PC-9 (cell line): ENCODE results near the gene DHPS. TPM values are rescaled to one million over a fixed set of nuclear protein-coding genes. Genes with fewer than 3 reads are reported as not detected.
A peak's percentile ranks its signal among the peaks of the same experiment; 100 is the strongest.
"Not testable (repeated sequence)": the region's sequence is repeated elsewhere in the genome, so short reads cannot be mapped to it uniquely, and the experiment has no call there.

Experiments used
- BruUV-seq: library from RNA; stranded (reverse); fragments of 400-500 nt; replicated peaks from 2 replicates; lab custom pipeline; 2021; lab: Mats Ljungman, UMichigan
- CTCF ChIA-PET: fragments of 300-600 bp; sonication (Branson Sonifier 250); formaldehyde crosslinking; loops from one replicate; lab custom pipeline; 2022; ENCODE audit warnings: antibody characterized with exemption; lab: Charles Lee
- POLR2A ChIA-PET: fragments of 300-600 bp; sonication (Branson Sonifier 250); formaldehyde crosslinking; loops from one replicate; lab custom pipeline; 2022; ENCODE audit warnings: antibody characterized with exemption; ENCODE audit not compliant: unreplicated experiment; lab: Charles Lee
- DNase-seq, 2 experiments: peaks; one replicate each; pipeline versions ENCODE4 v3.0.0 to v3.0.0-alpha.2; 2015 to 2022; ENCODE audit warnings: mixed read lengths in 1 of 2
- H2AFZ ChIP-seq: fragments of 200-600 bp; sonication (generic); 2 replicates; pipeline ENCODE4 v1.8.1; 2017; ENCODE audit warnings: antibody characterized with exemption
- H3F3A ChIP-seq: fragments of 200-600 bp; sonication (generic); 2 replicates; pipeline ENCODE4 v1.8.1; 2017; ENCODE audit warnings: antibody characterized with exemption, mild to moderate bottlenecking, low read depth; ENCODE audit not compliant: insufficient read depth
- H3K27ac ChIP-seq: fragments of 200-600 bp; sonication (generic); 2 replicates; pipeline ENCODE4 v1.6.1; 2016; ENCODE audit warnings: mixed run types
- H3K27me3 ChIP-seq: fragments of 200-600 bp; sonication (generic); 2 replicates; pipeline ENCODE4 v1.6.1; 2016; ENCODE audit warnings: low read depth, mixed run types; ENCODE audit not compliant: insufficient read depth
- H3K36me3 ChIP-seq: fragments of 200-600 bp; sonication (generic); 2 replicates; pipeline ENCODE4 v1.6.1; 2016; ENCODE audit warnings: low read depth, mixed run types
- H3K4me1 ChIP-seq: fragments of 200-600 bp; sonication (generic); replicated peaks from 2 replicates; pipeline ENCODE4 v1.6.1; 2016; ENCODE audit warnings: mixed run types; ENCODE audit not compliant: insufficient read depth
- H3K4me2 ChIP-seq: fragments of 200-600 bp; sonication (generic); 2 replicates; pipeline ENCODE4 v1.6.1; 2017; ENCODE audit warnings: mixed run types
- H3K4me3 ChIP-seq: fragments of 200-600 bp; sonication (generic); 2 replicates; pipeline ENCODE4 v1.6.1; 2016; ENCODE audit warnings: mixed run types
- H3K79me2 ChIP-seq: fragments of 200-600 bp; sonication (generic); 2 replicates; pipeline ENCODE4 v1.6.1; 2017; ENCODE audit warnings: low read depth, mixed run types
- H3K9me2 ChIP-seq: fragments of 200-600 bp; sonication (generic); 2 replicates; pipeline ENCODE4 v1.8.1; 2017; ENCODE audit warnings: mild to moderate bottlenecking; ENCODE audit not compliant: insufficient read depth
- H3K9me3 ChIP-seq: fragments of 200-600 bp; sonication (generic); 2 replicates; pipeline ENCODE4 v1.8.1; 2016; ENCODE audit warnings: low read depth; ENCODE audit not compliant: insufficient read depth
- H4K20me1 ChIP-seq: fragments of 200-600 bp; sonication (generic); 2 replicates; pipeline ENCODE4 v1.8.1; 2017; ENCODE audit not compliant: insufficient read depth
- CTCF ChIP-seq: fragments of 200-600 bp; sonication (generic); conservative IDR thresholded peaks from 2 replicates; pipeline ENCODE4 v1.6.1; 2017; ENCODE audit warnings: mixed run types, antibody characterized with exemption, mild to moderate bottlenecking, moderate library complexity
- EZH2 ChIP-seq: fragments of 200-600 bp; sonication (generic); IDR thresholded peaks from 2 replicates; pipeline ENCODE4 v1.8.0; 2017; ENCODE audit warnings: antibody characterized with exemption, low read depth
- intact Hi-C: fragments of 100-400 bp; cut with micrococcal nuclease; formaldehyde crosslinking; loops from one replicate; pipeline ENCODE4 v1.10.0; 2022; ENCODE audit not compliant: unreplicated experiment
- total RNA-seq: library from RNA; stranded (reverse); gene quantifications from 2 replicates; pipeline ENCODE4 v1.2.3, GENCODE V29; 2021

DHPS gene
- total RNA-seq, 1 experiment from 2014 or later, result 106 TPM

- H3K9me3 ChIP-seq, result no peaks in the 10 kb centered on the region
- H3K27me3 ChIP-seq, result no peaks in the 10 kb centered on the region
- no TSS peak for BruUV-seq
- H3K27ac ChIP-seq, result no peak overlapping the region
- H3F3A ChIP-seq, result no peaks in the 10 kb centered on the region; the same call in 1 of the 2 replicates
- H3K79me2 ChIP-seq, result no peaks in the 10 kb centered on the region
- CTCF ChIA-PET, result no interaction called here
- H3K9me2 ChIP-seq, result no peaks in the 10 kb centered on the region
- intact Hi-C loops, result no loop called here
- no peaks in the 10 kb centered on the region for H4K20me1 ChIP-seq
- H3K36me3 ChIP-seq, result no peaks in the 10 kb centered on the region
- POLR2A ChIA-PET, result no interaction called here
- H2AFZ ChIP-seq, result no peak overlapping the region
- H3K4me3 ChIP-seq, result no peak overlapping the region
- TF ChIP-seq EZH2, result no peak
- no peak for TF ChIP-seq CTCF
- peak in 1 of 2 experiments; percentile 13 for DNase-seq
- no peak overlapping the region for H3K4me2 ChIP-seq
- H3K4me1 ChIP-seq, result no peaks in the 10 kb centered on the region
Observed at GRCh38 chr19:12647490-12648071, 34.1 kb downstream of the DHPS start.

GRCh38 chr19:12647047-12647446, 34.6 kb downstream of the DHPS start:
- H4K20me1 ChIP-seq, result no peaks in the 10 kb centered on the region
- TF ChIP-seq EZH2 (no peak), CTCF (no peak)
- no peaks in the 10 kb centered on the region for H3K36me3 ChIP-seq
- H3K27me3 ChIP-seq, result no peaks in the 10 kb centered on the region
- DNase-seq, result no peak
- H3K9me3 ChIP-seq, result no peaks in the 10 kb centered on the region
- ChIA-PET CTCF (no interaction called here), POLR2A (no interaction called here)
- no peaks in the 10 kb centered on the region for H3K79me2 ChIP-seq
- H2AFZ ChIP-seq, result no peak overlapping the region
- BruUV-seq, result no TSS peak
- intact Hi-C loops, result no loop called here
- H3K4me1 ChIP-seq, result no peaks in the 10 kb centered on the region
- H3K4me2 ChIP-seq, result no peak overlapping the region
- H3K4me3 ChIP-seq, result no peak overlapping the region
- H3K9me2 ChIP-seq, result no peaks in the 10 kb centered on the region
- no peak overlapping the region for H3K27ac ChIP-seq
- no peaks in the 10 kb centered on the region; the same call in 1 of the 2 replicates for H3F3A ChIP-seq

DNA sequence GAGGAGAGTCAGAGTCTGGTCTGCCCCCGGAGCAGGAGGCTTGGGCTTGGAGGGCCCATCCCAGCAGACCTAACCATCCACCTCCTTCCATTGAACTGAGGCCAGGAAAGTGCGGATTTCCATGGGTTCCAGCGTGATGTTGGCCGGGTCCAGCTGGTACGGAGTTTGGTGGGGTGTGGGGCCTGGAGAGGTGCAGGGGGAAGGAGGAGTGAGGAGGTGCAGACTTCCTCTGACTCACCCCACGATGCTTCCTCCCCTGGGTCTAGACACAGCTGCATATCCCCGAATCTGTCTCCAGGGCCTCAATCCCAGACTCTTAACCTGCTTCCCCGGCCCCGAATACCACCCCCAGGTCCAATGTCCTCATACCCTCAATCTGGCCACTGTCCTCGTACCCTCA, 35.1 kb downstream of the DHPS start:
- Histone ChIP-seq H3K4me3 (no peak overlapping the region), H3K27me3 (no peaks in the 10 kb centered on the region), H3K9me2 (no peaks in the 10 kb centered on the region), H3K27ac (no peak overlapping the region), H3K36me3 (no peaks in the 10 kb centered on the region), H3K79me2 (no peaks in the 10 kb centered on the region), H2AFZ (no peak overlapping the region), H3K4me2 (no peak overlapping the region), H4K20me1 (no peaks in the 10 kb centered on the region), H3F3A (no peaks in the 10 kb centered on the region; the same call in 1 of the 2 replicates), H3K9me3 (no peaks in the 10 kb centered on the region), H3K4me1 (no peaks in the 10 kb centered on the region)
- DNase-seq, result peak in 1 of 2 experiments; percentile 29
- intact Hi-C loops, result no loop called here
- POLR2A ChIA-PET, result no interaction called here
- no TSS peak for BruUV-seq
- CTCF ChIA-PET, result no interaction called here
- TF ChIP-seq CTCF (no peak), EZH2 (no peak)

DNA sequence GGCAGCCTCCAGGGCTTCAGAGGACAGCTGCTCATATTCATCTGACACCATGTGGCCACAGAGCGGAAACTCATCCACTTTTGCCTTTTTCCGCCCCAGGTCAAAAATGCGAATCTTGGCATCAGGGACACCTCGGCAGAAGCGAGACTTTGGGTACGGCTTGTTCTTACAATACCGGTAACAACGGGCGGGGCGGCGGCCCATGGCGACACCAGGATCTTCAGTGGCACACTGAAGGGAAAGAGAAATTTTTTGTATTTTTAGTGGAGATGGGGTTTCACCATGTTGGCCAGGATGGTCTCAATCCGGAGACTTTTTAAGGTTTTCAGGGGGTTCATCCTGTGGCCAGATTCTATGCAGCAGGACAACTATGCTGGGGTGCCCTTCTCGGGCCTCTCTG, 38.0 kb downstream of the DHPS start:
- H3K27ac ChIP-seq, POLR2A ChIA-PET, H3K9me2 ChIP-seq, H3K79me2 ChIP-seq, H3K27me3 ChIP-seq, CTCF ChIA-PET, H3K4me2 ChIP-seq, intact Hi-C loops, H3K36me3 ChIP-seq, H3K9me3 ChIP-seq, H4K20me1 ChIP-seq, DNase-seq, H3F3A ChIP-seq, H3K4me1 ChIP-seq, BruUV-seq, H3K4me3 ChIP-seq, H2AFZ ChIP-seq: not testable (repeated sequence)
